Measurements from ENCODE around the gene SORCS1.

The SORCS1 gene

GRCh38 chr10:106897719-106898118, 266.8 kb downstream of the SORCS1 start:
- DNase-seq (ENCODE audit: low spot score): no peak

- DNase-seq (ENCODE audit: low spot score): no peak
Observed at GRCh38 chr10:106894692-106895091, 269.8 kb downstream of the SORCS1 start.

- no peak for DNase-seq (ENCODE audit: low spot score)
Observed at GRCh38 chr10:106877574-106877973, 286.9 kb downstream of the SORCS1 start.

GRCh38 chr10:106874604-106874889, 290.0 kb downstream of the SORCS1 start:
- no peak for DNase-seq (ENCODE audit: low spot score)

- no peak for DNase-seq (ENCODE audit: low spot score)
Observed at GRCh38 chr10:106873770-106874603, 290.5 kb downstream of the SORCS1 start.

- no peak for DNase-seq (ENCODE audit: low spot score)
Observed at GRCh38 chr10:106872176-106872575, 292.3 kb downstream of the SORCS1 start.

- DNase-seq (ENCODE audit: low spot score): no peak
Observed at GRCh38 chr10:106866244-106866845, 298.2 kb downstream of the SORCS1 start.

- no peak for DNase-seq (ENCODE audit: low spot score)
Observed at GRCh38 chr10:106864031-106864430, 300.5 kb downstream of the SORCS1 start.

- DNase-seq (ENCODE audit: low spot score): no peak
Observed at GRCh38 chr10:106863549-106863948, 301.0 kb downstream of the SORCS1 start.

- no peak for DNase-seq (ENCODE audit: low spot score)
Observed at GRCh38 chr10:106859892-106860652, 304.4 kb downstream of the SORCS1 start.

GRCh38 chr10:106857728-106858127, 306.8 kb downstream of the SORCS1 start:
- DNase-seq (ENCODE audit: low spot score): no peak

GRCh38 chr10:106857213-106857612, 307.3 kb downstream of the SORCS1 start:
- DNase-seq (ENCODE audit: low spot score): no peak

GRCh38 chr10:106836933-106837663, 327.4 kb downstream of the SORCS1 start:
- DNase-seq (ENCODE audit: low spot score): no peak

GRCh38 chr10:106832846-106833245, 331.7 kb downstream of the SORCS1 start:
- DNase-seq (ENCODE audit: low spot score): no peak

GRCh38 chr10:106830471-106830870, 334.0 kb downstream of the SORCS1 start:
- DNase-seq (ENCODE audit: low spot score): no peak

GRCh38 chr10:106830006-106830405, 334.5 kb downstream of the SORCS1 start:
- no peak for DNase-seq (ENCODE audit: low spot score)

- no peak for DNase-seq (ENCODE audit: low spot score)
Observed at GRCh38 chr10:106826716-106827115, 337.8 kb downstream of the SORCS1 start.

GRCh38 chr10:106825576-106826364, 338.7 kb downstream of the SORCS1 start:
- DNase-seq (ENCODE audit: low spot score): no peak

GRCh38 chr10:106820579-106820978, 343.9 kb downstream of the SORCS1 start:
- DNase-seq (ENCODE audit: low spot score): no peak

GRCh38 chr10:106819490-106819889, 345.0 kb downstream of the SORCS1 start:
- DNase-seq (ENCODE audit: low spot score): no peak

- DNase-seq (ENCODE audit: low spot score): no peak
Observed at GRCh38 chr10:106816318-106817085, 348.0 kb downstream of the SORCS1 start.

Measured in HuH-7.5 (cell line).